G401 (cell line): ENCODE measurements around the gene PDZD2. TPM values are rescaled to one million over a fixed set of nuclear protein-coding genes. Genes with fewer than 3 reads are reported as not detected.
"Not testable (repeated sequence)": the region's sequence is repeated elsewhere in the genome, so short reads cannot be mapped to it uniquely, and the experiment has no call there.

Experiments used
- DNase-seq: peaks from one replicate; pipeline ENCODE4 v3.0.0-alpha.2; 2015; ENCODE audit warnings: low spot score
- in situ Hi-C: cut with HindIII; loops from 2 replicates; pipeline ENCODE4 v1.10.0; 2016; ENCODE audit warnings: low sequenced_read_pairs, mixed read lengths
- total RNA-seq: library from RNA; depleted of rRNA; stranded (reverse); fragments of >200 nt; shearing (Covaris generic); gene quantifications from 2 replicates; pipeline ENCODE4 v1.2.3, GENCODE V29; 2014

The PDZD2 gene
- total RNA-seq, 1 experiment from 2014 or later: 9.3 TPM

- in situ Hi-C loops: no loop called here
Observed at GRCh38 chr5:32092938-32093812, 454.2 kb downstream of the PDZD2 start.

GRCh38 chr5:32094691-32095090 is 455.8 kb downstream of the PDZD2 start:
- no peak for DNase-seq

More at GRCh38 chr5:32092938-32093812, 454.2 kb downstream of the PDZD2 start:
- DNase-seq: peak; percentile 77

GRCh38 chr5:32095261-32095671 is 456.3 kb downstream of the PDZD2 start:
- DNase-seq: no peak
- in situ Hi-C loops: no loop called here

More at GRCh38 chr5:32094691-32095090, 455.8 kb downstream of the PDZD2 start:
- in situ Hi-C loops: no loop called here

GRCh38 chr5:32096891-32097595 is 458.1 kb downstream of the PDZD2 start:
- in situ Hi-C loops: no loop called here
- DNase-seq: no peak

GRCh38 chr5:32098291-32098690 is 459.4 kb downstream of the PDZD2 start:
- in situ Hi-C loops: no loop called here
- no peak for DNase-seq

- no peak for DNase-seq
- in situ Hi-C loops: no loop called here
Observed at GRCh38 chr5:32098890-32099310, 460.0 kb downstream of the PDZD2 start.

- in situ Hi-C loops: no loop called here
- DNase-seq: no peak
Observed at GRCh38 chr5:32099486-32100035, 460.6 kb downstream of the PDZD2 start.

- in situ Hi-C loops: no loop called here
- peak; percentile 49 for DNase-seq
Observed at GRCh38 chr5:32100230-32100629, 461.3 kb downstream of the PDZD2 start.

- DNase-seq: peak; percentile 22
- in situ Hi-C loops: no loop called here
Observed at GRCh38 chr5:32100691-32101302, 461.9 kb downstream of the PDZD2 start.

GRCh38 chr5:32102254-32102986 is 463.5 kb downstream of the PDZD2 start:
- in situ Hi-C loops: no loop called here
- no peak for DNase-seq

GRCh38 chr5:32103521-32103920 is 464.6 kb downstream of the PDZD2 start:
- DNase-seq: no peak
- in situ Hi-C loops: no loop called here

GRCh38 chr5:32107291-32107690 is 468.4 kb downstream of the PDZD2 start:
- in situ Hi-C loops: no loop called here
- DNase-seq: no peak

- in situ Hi-C loops: no loop called here
- DNase-seq: no peak
Observed at GRCh38 chr5:32108167-32108566, 469.2 kb downstream of the PDZD2 start.

GRCh38 chr5:32109236-32109635 is 470.3 kb downstream of the PDZD2 start:
- DNase-seq: no peak
- in situ Hi-C loops: no loop called here

- DNase-seq: no peak
- in situ Hi-C loops: no loop called here
Observed at GRCh38 chr5:32110111-32110696, 471.3 kb downstream of the PDZD2 start.

GRCh38 chr5:32115985-32116384 is 477.1 kb downstream of the PDZD2 start:
- no peak for DNase-seq
- in situ Hi-C loops: no loop called here

GRCh38 chr5:32116574-32117313 is 477.8 kb downstream of the PDZD2 start:
- DNase-seq: no peak
- in situ Hi-C loops: no loop called here

- DNase-seq, in situ Hi-C loops: not testable (repeated sequence)
Observed at GRCh38 chr5:32118922-32119321, 480.0 kb downstream of the PDZD2 start.
